Activated naive CD4-positive, alpha-beta T cell treated with anti-CD3 and anti-CD28 coated beads, Interleukin-2, amount 10 ng/mL, durations not matched to agents 7 days and 5 days (primary cell): ENCODE measurements around the gene TRMT1L.

Source experiments
- CTCF ChIA-PET: fragments of 350-600 bp; sonication (Branson Sonifier 250); formaldehyde crosslinking; loops from one replicate; lab custom pipeline; 2021; ENCODE audit warnings: antibody characterized with exemption; lab: Charles Lee
- DNase-seq: peaks from one replicate; pipeline ENCODE4 v3.0.0-alpha.2; 2020
- H3K27ac Mint-ChIP-seq: one replicate; pipeline ENCODE4 v1.8.0; 2021; ENCODE audit warnings: mild to moderate bottlenecking, moderate library complexity, mixed read lengths
- H3K27me3 Mint-ChIP-seq: one replicate; pipeline ENCODE4 v1.8.0; 2021; ENCODE audit warnings: mild to moderate bottlenecking, mixed read lengths
- H3K36me3 Mint-ChIP-seq: one replicate; pipeline ENCODE4 v1.8.0; 2021; ENCODE audit warnings: mixed read lengths
- H3K4me1 Mint-ChIP-seq: one replicate; pipeline ENCODE4 v1.8.0; 2021; ENCODE audit warnings: mixed read lengths
- H3K4me3 Mint-ChIP-seq: one replicate; pipeline ENCODE4 v1.8.0; 2021; ENCODE audit warnings: mild to moderate bottlenecking, moderate library complexity, mixed read lengths
- H3K9me3 Mint-ChIP-seq: one replicate; pipeline ENCODE4 v1.8.0; 2021; ENCODE audit warnings: mixed read lengths

The TRMT1L gene

GRCh38 chr1:185154912-185155513 lies 1.7 kb downstream of the TRMT1L start:
- CTCF ChIA-PET: interaction anchor here (0.9 to 6.9 kb wide), 5 partner anchors 10 to 526 kb away, joined by 3 to 61 read pairs (median 4); no protein-coding TSS in a partner anchor
- Mint-ChIP-seq H3K27me3 (no peaks in the 10 kb centered on the region), H3K4me1 (peaks cover 44% of the 10 kb centered on the region), H3K9me3 (no peaks in the 10 kb centered on the region), H3K4me3 (peak overlapping the region; percentile 88), H3K27ac (no peak overlapping the region), H3K36me3 (peaks cover 13% of the 10 kb centered on the region)
- DNase-seq: no peak

DNA sequence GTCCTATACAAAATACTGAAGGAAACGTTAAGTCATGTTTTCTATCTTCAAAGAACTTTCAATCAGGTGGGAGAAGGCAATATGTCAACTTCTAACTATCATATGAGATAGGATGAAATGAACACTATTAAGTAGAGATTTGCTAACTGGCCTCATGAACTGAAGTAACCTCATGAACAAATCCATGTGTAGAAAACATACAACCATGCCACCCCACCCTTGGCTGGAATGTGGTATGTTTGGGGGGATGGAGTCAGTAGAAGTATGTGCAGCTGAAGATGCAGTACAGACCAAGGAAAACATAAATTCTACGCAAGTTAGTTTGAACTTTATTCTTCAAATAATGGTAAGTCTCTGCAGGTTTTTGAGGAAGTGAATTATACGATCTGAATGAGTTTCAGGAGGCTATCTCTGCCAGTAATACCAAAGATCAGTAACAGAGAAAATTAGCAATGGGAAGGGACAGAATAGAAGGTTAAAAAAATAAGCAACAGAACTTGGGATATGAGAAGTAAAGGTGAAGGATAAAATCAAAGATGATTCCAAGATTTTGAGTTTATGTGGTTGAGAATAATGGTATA lies 4.5 kb downstream of the TRMT1L start:
- Mint-ChIP-seq H3K4me3 (no peak overlapping the region), H3K27ac (no peak overlapping the region), H3K9me3 (no peaks in the 10 kb centered on the region), H3K4me1 (peaks cover 28% of the 10 kb centered on the region), H3K27me3 (no peaks in the 10 kb centered on the region), H3K36me3 (peaks cover 27% of the 10 kb centered on the region)
- no peak for DNase-seq
- CTCF ChIA-PET: interaction anchor here (0.5 to 2.4 kb wide), 2 partner anchors 18 to 107 kb away, joined by 4 to 9 read pairs; partner anchors contain the start of gene RNF2

DNA sequence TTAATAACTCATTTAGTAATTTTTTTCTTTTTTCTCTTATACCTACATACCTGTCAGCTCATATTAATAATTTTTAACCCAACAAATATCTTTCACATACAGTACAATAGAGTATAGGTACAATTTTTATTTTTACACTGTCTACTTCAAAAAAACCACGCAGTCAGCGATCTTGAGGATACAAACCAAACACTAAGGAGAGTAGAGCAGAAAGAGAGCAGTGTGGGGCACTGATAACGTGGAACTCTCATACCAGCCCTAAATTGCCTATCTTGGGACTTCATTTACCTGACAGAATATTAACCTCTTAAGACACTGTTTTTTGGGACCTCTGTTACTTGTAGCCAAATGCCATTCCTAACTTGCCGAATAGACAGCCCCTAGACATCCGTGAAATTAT lies 5.5 kb downstream of the TRMT1L start:
- Mint-ChIP-seq H3K27ac (no peak overlapping the region), H3K36me3 (peaks cover 29% of the 10 kb centered on the region), H3K4me1 (peaks cover 28% of the 10 kb centered on the region), H3K9me3 (no peaks in the 10 kb centered on the region), H3K27me3 (no peaks in the 10 kb centered on the region), H3K4me3 (no peak overlapping the region)
- DNase-seq: no peak
- CTCF ChIA-PET: interaction anchor here (2.4 kb wide), 1 partner anchor 19 kb away, joined by 9 read pairs; no protein-coding TSS in a partner anchor

DNA sequence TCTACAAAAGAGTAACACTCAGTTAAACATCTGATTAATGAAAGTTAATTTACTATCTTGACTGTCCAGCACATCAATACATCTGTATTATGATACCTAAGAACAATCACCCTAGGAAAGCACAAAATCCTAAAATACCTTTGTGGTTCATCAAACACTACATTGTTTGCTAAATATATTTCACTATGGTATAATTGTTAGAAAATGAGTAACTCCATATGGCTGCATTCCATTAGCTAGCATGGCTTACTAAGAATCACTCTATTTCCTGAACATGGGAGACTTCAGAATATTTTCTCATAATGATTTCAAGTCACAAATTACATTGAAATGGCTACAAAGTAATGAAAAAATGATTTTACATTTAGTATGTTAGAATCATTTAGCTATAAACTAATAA lies 12.5 kb downstream of the TRMT1L start:
- H3K9me3 Mint-ChIP-seq: no peaks in the 10 kb centered on the region
- H3K4me1 Mint-ChIP-seq: no peaks in the 10 kb centered on the region
- H3K27ac Mint-ChIP-seq: no peak overlapping the region
- DNase-seq: no peak
- CTCF ChIA-PET: interaction anchor here (0.5 to 2.0 kb wide), 4 partner anchors 10 to 581 kb away, joined by 3 to 8 read pairs (median 3); no protein-coding TSS in a partner anchor
- H3K27me3 Mint-ChIP-seq: no peaks in the 10 kb centered on the region
- peaks cover 36% of the 10 kb centered on the region for H3K36me3 Mint-ChIP-seq
- no peak overlapping the region for H3K4me3 Mint-ChIP-seq

GRCh38 chr1:185139246-185139645 lies 17.5 kb downstream of the TRMT1L start:
- H3K27me3 Mint-ChIP-seq: no peaks in the 10 kb centered on the region
- CTCF ChIA-PET: no interaction called here

GRCh38 chr1:185137896-185138545 lies 18.7 kb downstream of the TRMT1L start:
- Mint-ChIP-seq H3K4me3 (no peak overlapping the region), H3K9me3 (no peaks in the 10 kb centered on the region), H3K27ac (no peak overlapping the region), H3K4me1 (no peaks in the 10 kb centered on the region), H3K36me3 (peaks cover 41% of the 10 kb centered on the region), H3K27me3 (no peaks in the 10 kb centered on the region)
- CTCF ChIA-PET: no interaction called here
- no peak for DNase-seq

More at GRCh38 chr1:185139246-185139645, 17.5 kb downstream of the TRMT1L start:
- Mint-ChIP-seq H3K27ac (no peak overlapping the region), H3K36me3 (peaks cover 32% of the 10 kb centered on the region), H3K4me3 (no peak overlapping the region), H3K4me1 (no peaks in the 10 kb centered on the region), H3K9me3 (no peaks in the 10 kb centered on the region)
- no peak for DNase-seq

DNA sequence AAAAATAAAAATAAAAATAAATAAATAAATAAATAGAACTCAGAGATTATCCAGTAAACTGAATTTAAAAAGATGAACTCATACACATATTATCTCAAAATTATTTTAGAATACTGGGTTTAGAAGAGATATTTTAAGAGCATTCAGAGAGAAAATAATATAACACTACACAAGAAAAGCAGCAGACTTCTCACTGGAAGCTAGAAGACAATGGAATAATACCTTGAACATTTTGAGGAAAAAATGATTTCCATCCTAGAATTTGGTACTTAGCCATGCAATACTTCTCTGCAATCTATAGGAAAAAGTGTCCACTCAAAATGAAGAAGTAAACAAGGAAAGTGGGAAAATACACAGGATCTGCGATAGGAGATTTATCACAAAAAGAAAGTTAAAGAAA lies 24.2 kb downstream of the TRMT1L start:
- no peak for DNase-seq
- Mint-ChIP-seq H3K9me3 (peaks cover 4% of the 10 kb centered on the region), H3K27ac (no peak overlapping the region), H3K4me1 (no peaks in the 10 kb centered on the region), H3K36me3 (peaks cover 41% of the 10 kb centered on the region), H3K27me3 (no peaks in the 10 kb centered on the region), H3K4me3 (no peak overlapping the region)
- CTCF ChIA-PET: interaction anchor here (0.7 kb wide), 1 partner anchor 277 kb away, joined by 3 read pairs; no protein-coding TSS in a partner anchor

- Mint-ChIP-seq H3K27me3 (no peaks in the 10 kb centered on the region), H3K4me1 (no peaks in the 10 kb centered on the region), H3K4me3 (no peak overlapping the region), H3K27ac (no peak overlapping the region), H3K36me3 (peaks cover 41% of the 10 kb centered on the region), H3K9me3 (peaks cover 4% of the 10 kb centered on the region)
- DNase-seq: no peak
- CTCF ChIA-PET: no interaction called here
Observed at GRCh38 chr1:185129708-185130107, 27.0 kb downstream of the TRMT1L start.

DNA sequence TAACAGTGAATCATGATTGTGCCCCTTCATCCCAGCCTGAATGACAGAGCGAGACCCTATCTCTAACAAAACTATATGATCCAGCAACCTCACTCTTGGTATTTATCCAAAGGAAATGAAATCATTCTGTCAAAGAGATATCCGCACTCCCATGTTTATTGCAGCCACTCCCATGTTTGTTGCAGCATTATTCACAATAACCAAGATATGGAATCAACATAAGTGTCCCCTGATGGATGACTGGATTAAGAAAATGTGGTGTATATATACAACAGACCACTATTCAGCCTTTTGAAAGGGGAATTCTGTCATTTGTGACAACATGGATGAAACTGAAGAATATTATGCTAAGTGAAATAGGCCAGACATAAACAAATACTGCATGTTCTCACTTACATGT lies 44.4 kb downstream of the TRMT1L start:
- Mint-ChIP-seq H3K9me3 (peaks cover 12% of the 10 kb centered on the region), H3K4me3 (no peak overlapping the region), H3K36me3 (peaks cover 8% of the 10 kb centered on the region), H3K27ac (no peak overlapping the region), H3K4me1 (no peaks in the 10 kb centered on the region), H3K27me3 (no peaks in the 10 kb centered on the region)
- CTCF ChIA-PET: interaction anchor here (0.6 kb wide), 1 partner anchor 37 kb away, joined by 3 read pairs; no protein-coding TSS in a partner anchor
- no peak for DNase-seq

DNA sequence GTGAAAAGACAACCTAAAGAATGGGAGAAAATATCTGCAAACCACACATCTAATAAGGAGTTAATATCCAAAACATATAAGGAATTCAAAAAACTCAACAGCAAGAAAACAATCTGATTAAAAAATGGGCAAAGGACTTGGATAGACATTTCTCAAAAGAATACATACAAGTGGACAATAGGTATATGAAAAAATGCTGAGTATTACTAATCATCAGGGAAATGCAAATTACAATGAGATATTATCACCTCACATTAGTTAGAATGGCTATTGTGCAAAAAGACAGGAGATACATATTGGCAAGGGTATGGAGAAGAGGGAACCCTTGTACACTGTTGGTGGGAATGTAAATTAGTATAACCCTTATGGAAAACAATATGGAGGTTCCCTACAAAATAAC lies 44.9 kb downstream of the TRMT1L start:
- Mint-ChIP-seq H3K4me3 (no peak overlapping the region), H3K4me1 (no peaks in the 10 kb centered on the region), H3K9me3 (peaks cover 14% of the 10 kb centered on the region), H3K27ac (no peak overlapping the region), H3K36me3 (peaks cover 5% of the 10 kb centered on the region), H3K27me3 (no peaks in the 10 kb centered on the region)
- CTCF ChIA-PET: interaction anchor here (0.6 kb wide), 1 partner anchor 36 kb away, joined by 3 read pairs; no protein-coding TSS in a partner anchor
- DNase-seq: no peak

- H3K27me3 Mint-ChIP-seq: no peaks in the 10 kb centered on the region
- no peak overlapping the region for H3K27ac Mint-ChIP-seq
- H3K4me3 Mint-ChIP-seq: no peak overlapping the region
- peaks cover 5% of the 10 kb centered on the region for H3K36me3 Mint-ChIP-seq
- DNase-seq: no peak
- CTCF ChIA-PET: no interaction called here
- no peaks in the 10 kb centered on the region for H3K4me1 Mint-ChIP-seq
- peaks cover 14% of the 10 kb centered on the region for H3K9me3 Mint-ChIP-seq
Observed at GRCh38 chr1:185110145-185110544, 46.6 kb downstream of the TRMT1L start.

DNA sequence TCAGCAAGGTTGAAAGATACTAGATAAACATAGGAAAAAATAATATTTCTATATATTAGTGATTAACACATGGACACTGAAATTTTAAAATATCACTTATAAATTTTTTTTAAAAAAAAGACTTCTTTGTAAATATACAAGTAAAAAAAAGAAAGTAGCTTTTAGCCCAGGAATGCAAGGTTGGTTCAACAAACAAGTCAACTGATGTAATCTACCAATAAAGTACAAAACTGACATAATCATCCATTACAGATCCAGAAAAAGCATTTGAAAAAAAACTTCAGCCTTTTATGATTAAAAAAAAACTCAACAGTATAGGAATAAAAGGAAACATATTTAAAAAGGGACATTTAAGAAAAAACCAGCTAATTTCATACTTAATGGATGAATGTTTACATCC lies 48.4 kb downstream of the TRMT1L start:
- Mint-ChIP-seq H3K36me3 (peaks cover 8% of the 10 kb centered on the region), H3K9me3 (peaks cover 14% of the 10 kb centered on the region), H3K4me1 (no peaks in the 10 kb centered on the region), H3K4me3 (no peak overlapping the region), H3K27ac (no peak overlapping the region), H3K27me3 (no peaks in the 10 kb centered on the region)
- DNase-seq: no peak
- CTCF ChIA-PET: no interaction called here

DNA sequence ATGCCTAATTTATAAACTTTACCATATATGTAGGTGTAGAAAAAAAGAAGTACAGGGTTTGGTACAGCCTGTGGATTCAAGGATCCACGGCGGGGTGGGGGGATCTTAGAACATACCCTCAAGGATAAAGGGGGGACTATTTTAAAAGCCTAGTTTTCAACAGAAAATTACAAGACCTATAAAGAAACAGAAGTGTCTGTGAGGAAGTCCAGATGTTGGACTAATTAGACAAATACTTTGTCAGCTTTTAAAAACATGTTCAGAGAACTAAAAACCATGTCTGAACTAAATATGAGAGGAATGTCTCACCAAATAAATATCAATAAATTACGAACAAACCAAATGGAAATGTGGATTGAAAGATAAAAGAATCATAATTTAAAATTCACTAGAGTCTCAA lies 51.6 kb downstream of the TRMT1L start:
- no peak for DNase-seq
- Mint-ChIP-seq H3K9me3 (peaks cover 14% of the 10 kb centered on the region), H3K36me3 (peaks cover 29% of the 10 kb centered on the region), H3K27ac (no peak overlapping the region), H3K4me1 (no peaks in the 10 kb centered on the region), H3K4me3 (no peak overlapping the region), H3K27me3 (no peaks in the 10 kb centered on the region)
- CTCF ChIA-PET: no interaction called here

DNA sequence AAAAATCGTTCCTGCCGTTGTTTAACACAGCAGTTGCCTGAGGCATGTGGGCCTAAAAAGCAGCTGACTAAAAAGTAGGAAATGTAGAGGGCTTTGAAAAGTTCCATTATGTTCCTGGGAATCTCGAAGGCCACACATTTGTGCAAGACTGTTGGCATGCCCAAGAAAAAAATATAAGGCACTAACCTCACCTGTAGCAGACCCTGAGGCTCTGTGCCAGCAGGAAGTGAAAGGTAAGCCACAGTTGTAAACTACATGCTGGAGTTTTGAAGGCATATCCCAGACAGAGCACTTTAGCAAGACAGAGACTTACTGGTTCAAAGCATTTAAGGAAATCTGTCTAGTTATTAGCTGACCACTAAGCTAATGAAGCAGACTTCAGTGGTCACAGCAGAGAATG lies 52.7 kb downstream of the TRMT1L start:
- Mint-ChIP-seq H3K4me3 (no peak overlapping the region), H3K27ac (no peak overlapping the region), H3K36me3 (peaks cover 37% of the 10 kb centered on the region), H3K27me3 (no peaks in the 10 kb centered on the region), H3K9me3 (peaks cover 11% of the 10 kb centered on the region), H3K4me1 (no peaks in the 10 kb centered on the region)
- no peak for DNase-seq
- CTCF ChIA-PET: no interaction called here
